Spleen (tissue), 11 donors: ENCODE results near the gene KIAA1549. TPM values are rescaled to one million over a fixed set of nuclear protein-coding genes. Genes with fewer than 3 reads are reported as not detected.

ENCODE experiments used
- DNase-seq: peaks from one replicate; pipeline ENCODE4 v3.0.0-alpha.2; 2020
- H3K27ac ChIP-seq, 8 donors: fragments of 200-600 bp; sonication (generic) in 7 of 8; 1 replicate in 4 of 8; 2 replicates in 4 of 8; pipeline versions ENCODE4 v1.5.0 to v1.8.0; 2016 to 2021; ENCODE audit warnings: inconsistent platforms in 4 of 8, mild to moderate bottlenecking in 4 of 8, moderate library complexity in 1 of 8
- H3K27me3 ChIP-seq, 7 donors: fragments of 200-600 bp; sonication (generic) in 6 of 7; replicated peaks in 1 of 7; 1 replicate in 4 of 7; 2 replicates in 3 of 7; pipeline versions ENCODE4 v1.5.0 to v1.8.0; 2016 to 2021; ENCODE audit warnings: inconsistent platforms in 3 of 7, mild to moderate bottlenecking in 1 of 7
- H3K36me3 ChIP-seq, 6 donors: fragments of 200-600 bp; sonication (generic) in 5 of 6; 1 replicate in 4 of 6; 2 replicates in 2 of 6; pipeline versions ENCODE4 v1.5.0 to v1.8.0; 2016 to 2021; ENCODE audit warnings: inconsistent platforms in 2 of 6
- H3K4me1 ChIP-seq, 6 donors: fragments of 200-600 bp; sonication (generic) in 5 of 6; 1 replicate in 3 of 6; 2 replicates in 3 of 6; pipeline versions ENCODE4 v1.5.0 to v1.8.0; 2016 to 2021; ENCODE audit warnings: inconsistent platforms in 3 of 6
- H3K4me3 ChIP-seq, 8 donors: fragments of 200-600 bp; sonication (generic) in 7 of 8; 1 replicate in 4 of 8; 2 replicates in 4 of 8; pipeline versions ENCODE4 v1.5.0 to v1.8.0; 2016 to 2021; ENCODE audit warnings: inconsistent platforms in 4 of 8, mild to moderate bottlenecking in 4 of 8, moderate library complexity in 2 of 8
- H3K9me3 ChIP-seq, 8 donors: fragments of 200-600 bp; sonication (generic) in 7 of 8; 1 replicate in 4 of 8; 2 replicates in 4 of 8; pipeline versions ENCODE4 v1.5.0 to v1.8.0; 2016 to 2021; ENCODE audit warnings: inconsistent platforms in 4 of 8
- POLR2A ChIP-seq, 3 donors: fragments of 450-650 bp; IDR thresholded peaks; one replicate each; pipeline ENCODE4 v1.5.1; 2017; ENCODE audit warnings: antibody characterized with exemption in 3 of 3, mild to moderate bottlenecking in 1 of 3
- POLR2AphosphoS5 ChIP-seq, 3 donors: sonication (generic); formaldehyde crosslinking; IDR thresholded peaks; one replicate each; pipeline ENCODE4 v1.5.1; 2017; ENCODE audit warnings: antibody characterized with exemption in 3 of 3
- WGBS, 5 donors: extraction: QIAGEN DNeasy Blood & Tissue Kit in 3 of 5; methylation state at CpG; one replicate each; pipeline versions ENCODE4 v1.1.5 to v1.1.7; 2013 to 2018; 5-methylcytosine and 5-hydroxymethylcytosine counted together
- intact Hi-C: fragments of 100-400 bp; cut with DNase I; formaldehyde crosslinking; loops from one replicate; pipeline ENCODE4 v1.15.0; 2023; ENCODE audit warnings: low total_unique reads
- polyA plus RNA-seq, 3 donors: library from polyadenylated mRNA; stranded (reverse); fragments of 200-250 nt; gene quantifications; one replicate each; pipeline ENCODE4 v1.2.1, GENCODE V29; 2013
- total RNA-seq, 7 donors: library from RNA; depleted of rRNA in 3 of 7; stranded (reverse); fragments of >200 nt in 3 of 7; fragmentation: NEBNext Ultra II Directional in 4 of 7; extraction: Animal tissue kit (Norgen Biotek cat#: 25700) in 4 of 7; gene quantifications; one replicate each; pipeline versions ENCODE4 v1.1.0 to v1.2.1, GENCODE V29; 2016 to 2021
- TF ChIP-seq, protein P1 (sequence below), 11 experiments: fragments of 200-600 bp in 7 of 11; fragments of 450-650 bp in 4 of 11; sonication (generic) in 4 of 11; IDR thresholded peaks in 8 of 11; conservative IDR thresholded peaks in 3 of 11; 1 replicate in 7 of 11; 2 replicates in 4 of 11; pipeline versions ENCODE4 v1.4.0 to v1.8.0; 2016 to 2021; ENCODE audit warnings: antibody characterized with exemption in 11 of 11, inconsistent platforms in 4 of 11, mild to moderate bottlenecking in 1 of 11
- donor health status: healthy with polysubstance abuse.
- donor health status: DM: no; HTN: no; CAD: no; lungs with moderate emphysema.
- donor health status: DM: no; HTN: no; CAD: no.
- donor health status: Bipolar disorder and iron deficiency.
- donor health status: healthy.
- donor health status: DM: no; HTN: no; CAD: no.
- donor health status: DM: yes; HTN: yes; CAD: no.

Gene KIAA1549
- total and polyA plus RNA-seq, 10 donors: 0.03 to 1.8 (median 0.85) TPM

DNA sequence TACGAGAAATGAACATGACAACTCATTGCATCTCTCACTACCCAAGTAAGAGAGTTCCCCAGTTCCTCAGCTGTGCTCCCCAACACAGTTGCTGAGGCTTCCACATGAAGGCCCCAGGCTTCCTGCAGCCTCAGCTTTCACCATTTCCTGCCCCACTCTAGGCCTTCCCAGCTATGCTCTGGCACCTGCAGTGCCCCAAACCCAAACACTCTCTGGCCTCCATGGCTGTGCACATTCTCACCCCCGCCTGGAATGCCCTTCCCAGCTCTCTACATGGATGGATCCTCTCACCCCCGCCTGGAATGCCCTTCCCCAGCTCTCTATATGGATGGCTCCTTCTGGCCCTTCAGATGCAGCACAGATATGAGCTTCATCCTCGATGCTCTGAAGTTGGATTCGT is 61.3 kb downstream of the KIAA1549 start:
- no peak for DNase-seq
- Histone ChIP-seq H3K36me3 (peaks cover 0 to 14% (median 0%) of the 10 kb centered on the region in 6 donors), H3K27me3 (no peaks in the 10 kb centered on the region), H3K4me3 (no peak overlapping the region), H3K27ac (no peak overlapping the region), H3K9me3 (no peaks in the 10 kb centered on the region), H3K4me1 (no peaks in the 10 kb centered on the region)
- WGBS, 5 donors: 61 to 77% (median 68%) methylated on average over 5 of the region's 5 CpGs
- intact Hi-C loops: no loop called here
- TF ChIP-seq, protein P1, sequence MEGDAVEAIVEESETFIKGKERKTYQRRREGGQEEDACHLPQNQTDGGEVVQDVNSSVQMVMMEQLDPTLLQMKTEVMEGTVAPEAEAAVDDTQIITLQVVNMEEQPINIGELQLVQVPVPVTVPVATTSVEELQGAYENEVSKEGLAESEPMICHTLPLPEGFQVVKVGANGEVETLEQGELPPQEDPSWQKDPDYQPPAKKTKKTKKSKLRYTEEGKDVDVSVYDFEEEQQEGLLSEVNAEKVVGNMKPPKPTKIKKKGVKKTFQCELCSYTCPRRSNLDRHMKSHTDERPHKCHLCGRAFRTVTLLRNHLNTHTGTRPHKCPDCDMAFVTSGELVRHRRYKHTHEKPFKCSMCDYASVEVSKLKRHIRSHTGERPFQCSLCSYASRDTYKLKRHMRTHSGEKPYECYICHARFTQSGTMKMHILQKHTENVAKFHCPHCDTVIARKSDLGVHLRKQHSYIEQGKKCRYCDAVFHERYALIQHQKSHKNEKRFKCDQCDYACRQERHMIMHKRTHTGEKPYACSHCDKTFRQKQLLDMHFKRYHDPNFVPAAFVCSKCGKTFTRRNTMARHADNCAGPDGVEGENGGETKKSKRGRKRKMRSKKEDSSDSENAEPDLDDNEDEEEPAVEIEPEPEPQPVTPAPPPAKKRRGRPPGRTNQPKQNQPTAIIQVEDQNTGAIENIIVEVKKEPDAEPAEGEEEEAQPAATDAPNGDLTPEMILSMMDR (IDR thresholded peaks at IDR 0.05 in 8 of 11, conservative IDR thresholded peaks at IDR 0.05 in 3 of 11): no peak
- TF ChIP-seq POLR2AphosphoS5 (IDR thresholded peaks at IDR 0.05) (no peak), POLR2A (IDR thresholded peaks at IDR 0.05) (no peak)

- H3K9me3 ChIP-seq: no peaks in the 10 kb centered on the region
- no peak for DNase-seq
- no peak overlapping the region for H3K27ac ChIP-seq
- peaks cover 0 to 14% (median 0%) of the 10 kb centered on the region in 6 donors for H3K36me3 ChIP-seq
- TF ChIP-seq, protein P1 (IDR thresholded peaks at IDR 0.05 in 8 of 11, conservative IDR thresholded peaks at IDR 0.05 in 3 of 11): no peak
- no peak for TF ChIP-seq POLR2AphosphoS5 (IDR thresholded peaks at IDR 0.05)
- WGBS, 5 donors: 85 to 91% (median 88%) methylated on average over 9 of the region's 9 CpGs
- intact Hi-C loops: no loop called here
- H3K4me1 ChIP-seq: no peaks in the 10 kb centered on the region
- no peaks in the 10 kb centered on the region for H3K27me3 ChIP-seq
- H3K4me3 ChIP-seq: no peak overlapping the region
Measured at GRCh38 chr7:138919216-138919615, 62.0 kb downstream of the KIAA1549 start.

DNA sequence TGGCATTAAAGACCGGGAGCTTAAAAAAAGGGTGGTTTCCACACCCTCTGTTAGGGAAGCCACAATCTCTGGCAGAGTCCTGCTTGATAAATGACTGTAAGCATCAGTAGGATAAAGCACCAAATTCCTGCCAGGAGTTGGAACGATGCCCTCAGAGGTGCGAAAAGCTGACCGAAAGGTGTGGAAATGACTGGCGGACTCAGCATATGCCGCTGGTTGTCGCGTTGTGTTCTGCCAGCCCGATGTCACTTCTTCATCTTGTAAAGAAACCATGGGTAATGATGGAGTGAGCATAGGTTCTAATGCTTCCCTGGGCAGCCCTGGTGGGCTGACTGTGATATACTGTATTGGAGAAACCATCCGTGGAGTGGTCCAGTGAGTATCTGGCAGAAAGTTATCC is 62.4 kb downstream of the KIAA1549 start:
- H3K9me3 ChIP-seq: no peaks in the 10 kb centered on the region
- H3K27ac ChIP-seq: no peak overlapping the region
- H3K4me1 ChIP-seq: no peaks in the 10 kb centered on the region
- no peaks in the 10 kb centered on the region for H3K27me3 ChIP-seq
- TF ChIP-seq, protein P1 (IDR thresholded peaks at IDR 0.05 in 8 of 11, conservative IDR thresholded peaks at IDR 0.05 in 3 of 11): no peak
- TF ChIP-seq POLR2A (IDR thresholded peaks at IDR 0.05) (no peak), POLR2AphosphoS5 (IDR thresholded peaks at IDR 0.05) (no peak)
- H3K36me3 ChIP-seq: peaks cover 0 to 14% (median 0%) of the 10 kb centered on the region in 6 donors
- intact Hi-C loops: no loop called here
- 93 to 97% (median 95%) methylated on average over 10 of the region's 10 CpGs for WGBS, 5 donors
- DNase-seq: no peak
- H3K4me3 ChIP-seq: no peak overlapping the region

GRCh38 chr7:138918176-138918575 is 63.0 kb downstream of the KIAA1549 start:
- TF ChIP-seq, protein P1 (IDR thresholded peaks at IDR 0.05 in 8 of 11, conservative IDR thresholded peaks at IDR 0.05 in 3 of 11): no peak
- TF ChIP-seq POLR2A (IDR thresholded peaks at IDR 0.05) (no peak), POLR2AphosphoS5 (IDR thresholded peaks at IDR 0.05) (no peak)
- H3K27me3 ChIP-seq: no peaks in the 10 kb centered on the region
- no peak for DNase-seq
- intact Hi-C loops: no loop called here
- no peak overlapping the region for H3K27ac ChIP-seq
- H3K36me3 ChIP-seq: peaks cover 0 to 14% (median 0%) of the 10 kb centered on the region in 6 donors
- no peak overlapping the region for H3K4me3 ChIP-seq
- no peaks in the 10 kb centered on the region for H3K9me3 ChIP-seq
- H3K4me1 ChIP-seq: no peaks in the 10 kb centered on the region
- 91 to 94% (median 92%) methylated on average over 13 of the region's 13 CpGs for WGBS, 5 donors
